GM23338 (cell line): ENCODE data around the gene ANKFY1. TPM values are rescaled to one million over a fixed set of nuclear protein-coding genes. Genes with fewer than 3 reads are reported as not detected.

ENCODE experiments used
- ATAC-seq: fragments of 200-7000 bp; cut with Tn5 transposase; 3 replicates; pipeline ENCODE4 v1.9.1; 2020
- DNase-seq: peaks from one replicate; pipeline ENCODE4 v3.0.0-alpha.2; 2015; ENCODE audit warnings: low spot score
- H2AFZ ChIP-seq: fragments of 200-600 bp; sonication (generic); 2 replicates; pipeline ENCODE4 v1.8.0; 2016; ENCODE audit warnings: antibody characterized with exemption, mild to moderate bottlenecking, moderate library complexity
- H3F3A ChIP-seq: fragments of 200-600 bp; sonication (generic); replicated peaks from 2 replicates; pipeline ENCODE4 v1.8.0; 2017; ENCODE audit warnings: antibody characterized with exemption, mixed run types, low read depth
- H3K27ac ChIP-seq: fragments of 200-600 bp; sonication (generic); 2 replicates; pipeline ENCODE4 v1.6.1; 2016; ENCODE audit warnings: low read depth
- H3K27me3 ChIP-seq: fragments of 200-600 bp; sonication (generic); 2 replicates; pipeline ENCODE4 v1.8.0; 2016; ENCODE audit warnings: mild to moderate bottlenecking, mixed run types, moderate library complexity; ENCODE audit not compliant: insufficient read depth
- H3K36me3 ChIP-seq: fragments of 200-600 bp; sonication (generic); 2 replicates; pipeline ENCODE4 v1.8.0; 2016; ENCODE audit warnings: mild to moderate bottlenecking; ENCODE audit not compliant: insufficient read depth
- H3K4me1 ChIP-seq: fragments of 200-600 bp; sonication (generic); 2 replicates; pipeline ENCODE4 v1.8.0; 2016; ENCODE audit warnings: mild to moderate bottlenecking, moderate library complexity; ENCODE audit not compliant: insufficient read depth
- H3K4me2 ChIP-seq: fragments of 200-600 bp; sonication (generic); 2 replicates; pipeline ENCODE4 v1.7.1; 2017; ENCODE audit warnings: mixed run types
- H3K4me3 ChIP-seq: fragments of 200-600 bp; sonication (generic); 2 replicates; pipeline ENCODE4 v1.6.1; 2016; ENCODE audit warnings: mixed run types
- H3K79me2 ChIP-seq: fragments of 200-600 bp; sonication (generic); replicated peaks from 2 replicates; pipeline ENCODE4 v1.8.0; 2017; ENCODE audit warnings: mild to moderate bottlenecking; ENCODE audit not compliant: insufficient read depth
- H3K9me2 ChIP-seq: fragments of 200-600 bp; sonication (generic); 2 replicates; pipeline ENCODE4 v1.8.0; 2017; ENCODE audit not compliant: insufficient read depth
- H4K20me1 ChIP-seq: fragments of 200-600 bp; sonication (generic); replicated peaks from 2 replicates; pipeline ENCODE4 v1.8.0; 2017; ENCODE audit warnings: mild to moderate bottlenecking; ENCODE audit not compliant: insufficient read depth
- H3K27ac Mint-ChIP-seq: 2 replicates; pipeline ENCODE4 v1.8.0; 2020; ENCODE audit warnings: inconsistent platforms, mild to moderate bottlenecking, moderate library complexity, mixed read lengths
- H3K27me3 Mint-ChIP-seq: 3 replicates; pipeline ENCODE4 v1.8.0; 2022; ENCODE audit warnings: low read depth, mild to moderate bottlenecking, moderate library complexity, mixed read lengths, inconsistent platforms; ENCODE audit not compliant: insufficient read depth, poor library complexity
- H3K36me3 Mint-ChIP-seq: 3 replicates; pipeline ENCODE4 v1.8.0; 2021; ENCODE audit warnings: low read depth, mild to moderate bottlenecking, inconsistent platforms, moderate library complexity, mixed read lengths
- H3K4me1 Mint-ChIP-seq: 3 replicates; pipeline ENCODE4 v1.8.0; 2020; ENCODE audit warnings: mild to moderate bottlenecking, inconsistent platforms, mixed read lengths
- H3K4me3 Mint-ChIP-seq: 3 replicates; pipeline ENCODE4 v1.8.0; 2021; ENCODE audit warnings: moderate library complexity, mild to moderate bottlenecking, inconsistent platforms, mixed read lengths
- H3K9me3 Mint-ChIP-seq: 3 replicates; pipeline ENCODE4 v1.8.0; 2020; ENCODE audit warnings: moderate library complexity, mild to moderate bottlenecking, inconsistent platforms, mixed read lengths
- CREB1 ChIP-seq: fragments of 250-450 bp; sonication (Bioruptor Pico); IDR thresholded peaks from 2 replicates; pipeline ENCODE4 v1.5.0; 2020; ENCODE audit warnings: low read depth, mild to moderate bottlenecking, moderate library complexity
- EZH2 ChIP-seq: fragments of 200-600 bp; sonication (generic); IDR thresholded peaks from one replicate; pipeline ENCODE4 v1.8.0; 2017; ENCODE audit warnings: antibody characterized with exemption, mild to moderate bottlenecking, low read depth; ENCODE audit not compliant: unreplicated experiment
- EZH2phosphoT487 ChIP-seq: fragments of 200-600 bp; sonication (generic); IDR thresholded peaks from one replicate; pipeline ENCODE4 v1.8.1; 2018; ENCODE audit warnings: antibody characterized with exemption; ENCODE audit not compliant: unreplicated experiment
- JUNB ChIP-seq: IDR thresholded peaks from one replicate; pipeline ENCODE4 v1.6.1; 2016; ENCODE audit warnings: antibody characterized with exemption; ENCODE audit not compliant: unreplicated experiment
- NANOG ChIP-seq: IDR thresholded peaks from 2 replicates; pipeline ENCODE4 v1.6.1; 2016; ENCODE audit warnings: antibody characterized with exemption, borderline replicate concordance
- POLR2AphosphoS5 ChIP-seq: IDR thresholded peaks from 2 replicates; pipeline ENCODE4 v1.6.1; 2016; ENCODE audit warnings: antibody characterized with exemption, low read depth
- ZNF114 ChIP-seq: fragments of 250-450 bp; sonication (Bioruptor Pico); IDR thresholded peaks from 2 replicates; pipeline ENCODE4 v1.5.0; 2020; ENCODE audit warnings: mild to moderate bottlenecking, moderate library complexity
- ZNF331 ChIP-seq: fragments of 250-450 bp; sonication (Bioruptor Pico); IDR thresholded peaks from 2 replicates; pipeline ENCODE4 v1.5.0; 2020; ENCODE audit warnings: low read depth, mild to moderate bottlenecking, moderate library complexity
- polyA plus RNA-seq: library from polyadenylated mRNA; unstranded; fragments of >200 nt; fragmentation: Nextera tagmentation; extraction: Ambion mirVana; gene quantifications from 2 replicates; pipeline ENCODE4 v1.2.1, GENCODE V29; 2016
- total RNA-seq: library from RNA; depleted of rRNA; stranded (reverse); fragments of >200 nt; shearing (Covaris generic); gene quantifications from 2 replicates; pipeline ENCODE4 v1.2.3, GENCODE V29; 2014
- TF ChIP-seq, protein P1 (sequence below): IDR thresholded peaks from one replicate; pipeline ENCODE4 v1.6.1; 2018; ENCODE audit warnings: antibody characterized with exemption; ENCODE audit not compliant: unreplicated experiment
- TF ChIP-seq, protein P2 (sequence below): fragments of 250-450 bp; sonication (Bioruptor Pico); IDR thresholded peaks from 2 replicates; pipeline ENCODE4 v1.5.0; 2020; ENCODE audit warnings: mild to moderate bottlenecking, moderate library complexity

ANKFY1 gene
- total and polyA plus RNA-seq, 2 experiments from 2014 or later, result 12.9 to 44.4 TPM

DNA sequence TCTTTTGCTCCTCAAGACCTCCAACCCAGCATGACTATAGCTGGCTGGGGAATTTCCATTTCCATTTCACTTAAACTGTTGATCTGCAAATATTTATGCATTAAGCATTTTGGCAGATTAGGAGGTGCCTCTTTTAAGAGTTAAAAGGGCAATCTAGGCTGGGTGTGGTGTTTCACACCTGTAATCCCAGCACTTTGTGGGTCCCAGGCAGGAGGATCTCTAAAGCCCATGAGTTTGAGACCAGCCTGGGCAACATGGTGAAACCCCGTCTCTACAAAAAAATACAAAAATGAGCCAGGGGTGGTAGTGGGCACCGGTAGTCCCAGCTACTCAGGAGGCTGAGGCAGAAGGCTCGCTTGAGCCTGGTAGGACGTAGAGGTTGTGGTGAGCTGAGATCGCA is 17.1 kb downstream of the ANKFY1 start:
- Histone ChIP-seq H3K27ac (0 out of 2 replicates have a peak overlapping the region, but pooled peaks have one; percentile 52), H3K4me3 (no peak overlapping the region), H3K9me2 (no peaks in the 10 kb centered on the region), H3K4me1 (peaks cover 28% of the 10 kb centered on the region), H4K20me1 (peaks cover 59% of the 10 kb centered on the region), H3K4me2 (no peak overlapping the region), H3K36me3 (no peaks in the 10 kb centered on the region; the same call in none of the 2 replicates), H3K27me3 (no peaks in the 10 kb centered on the region), H3K79me2 (peaks cover 87% of the 10 kb centered on the region), H3F3A (no peaks in the 10 kb centered on the region), H2AFZ (no peak overlapping the region)
- Mint-ChIP-seq H3K36me3 (peaks cover 6% of the 10 kb centered on the region; the same call in 2 of the 3 replicates), H3K4me1 (peaks cover 30% of the 10 kb centered on the region), H3K27ac (no peak overlapping the region), H3K9me3 (no peaks in the 10 kb centered on the region), H3K27me3 (no peaks in the 10 kb centered on the region), H3K4me3 (no peak overlapping the region; the same call in 2 of the 3 replicates)
- DNase-seq (no peak), ATAC-seq (no peak)
- no peak for TF ChIP-seq EZH2
- no peak for TF ChIP-seq CREB1
- TF ChIP-seq ZNF331, result no peak
- TF ChIP-seq NANOG, result no peak
- no peak for TF ChIP-seq EZH2phosphoT487
- TF ChIP-seq, protein P1, sequence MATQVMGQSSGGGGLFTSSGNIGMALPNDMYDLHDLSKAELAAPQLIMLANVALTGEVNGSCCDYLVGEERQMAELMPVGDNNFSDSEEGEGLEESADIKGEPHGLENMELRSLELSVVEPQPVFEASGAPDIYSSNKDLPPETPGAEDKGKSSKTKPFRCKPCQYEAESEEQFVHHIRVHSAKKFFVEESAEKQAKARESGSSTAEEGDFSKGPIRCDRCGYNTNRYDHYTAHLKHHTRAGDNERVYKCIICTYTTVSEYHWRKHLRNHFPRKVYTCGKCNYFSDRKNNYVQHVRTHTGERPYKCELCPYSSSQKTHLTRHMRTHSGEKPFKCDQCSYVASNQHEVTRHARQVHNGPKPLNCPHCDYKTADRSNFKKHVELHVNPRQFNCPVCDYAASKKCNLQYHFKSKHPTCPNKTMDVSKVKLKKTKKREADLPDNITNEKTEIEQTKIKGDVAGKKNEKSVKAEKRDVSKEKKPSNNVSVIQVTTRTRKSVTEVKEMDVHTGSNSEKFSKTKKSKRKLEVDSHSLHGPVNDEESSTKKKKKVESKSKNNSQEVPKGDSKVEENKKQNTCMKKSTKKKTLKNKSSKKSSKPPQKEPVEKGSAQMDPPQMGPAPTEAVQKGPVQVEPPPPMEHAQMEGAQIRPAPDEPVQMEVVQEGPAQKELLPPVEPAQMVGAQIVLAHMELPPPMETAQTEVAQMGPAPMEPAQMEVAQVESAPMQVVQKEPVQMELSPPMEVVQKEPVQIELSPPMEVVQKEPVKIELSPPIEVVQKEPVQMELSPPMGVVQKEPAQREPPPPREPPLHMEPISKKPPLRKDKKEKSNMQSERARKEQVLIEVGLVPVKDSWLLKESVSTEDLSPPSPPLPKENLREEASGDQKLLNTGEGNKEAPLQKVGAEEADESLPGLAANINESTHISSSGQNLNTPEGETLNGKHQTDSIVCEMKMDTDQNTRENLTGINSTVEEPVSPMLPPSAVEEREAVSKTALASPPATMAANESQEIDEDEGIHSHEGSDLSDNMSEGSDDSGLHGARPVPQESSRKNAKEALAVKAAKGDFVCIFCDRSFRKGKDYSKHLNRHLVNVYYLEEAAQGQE, result no peak
- TF ChIP-seq ZNF114 (CRISPR knock-in tag), result no peak
- no peak for TF ChIP-seq JUNB
- no peak for TF ChIP-seq POLR2AphosphoS5
- TF ChIP-seq, protein P2, sequence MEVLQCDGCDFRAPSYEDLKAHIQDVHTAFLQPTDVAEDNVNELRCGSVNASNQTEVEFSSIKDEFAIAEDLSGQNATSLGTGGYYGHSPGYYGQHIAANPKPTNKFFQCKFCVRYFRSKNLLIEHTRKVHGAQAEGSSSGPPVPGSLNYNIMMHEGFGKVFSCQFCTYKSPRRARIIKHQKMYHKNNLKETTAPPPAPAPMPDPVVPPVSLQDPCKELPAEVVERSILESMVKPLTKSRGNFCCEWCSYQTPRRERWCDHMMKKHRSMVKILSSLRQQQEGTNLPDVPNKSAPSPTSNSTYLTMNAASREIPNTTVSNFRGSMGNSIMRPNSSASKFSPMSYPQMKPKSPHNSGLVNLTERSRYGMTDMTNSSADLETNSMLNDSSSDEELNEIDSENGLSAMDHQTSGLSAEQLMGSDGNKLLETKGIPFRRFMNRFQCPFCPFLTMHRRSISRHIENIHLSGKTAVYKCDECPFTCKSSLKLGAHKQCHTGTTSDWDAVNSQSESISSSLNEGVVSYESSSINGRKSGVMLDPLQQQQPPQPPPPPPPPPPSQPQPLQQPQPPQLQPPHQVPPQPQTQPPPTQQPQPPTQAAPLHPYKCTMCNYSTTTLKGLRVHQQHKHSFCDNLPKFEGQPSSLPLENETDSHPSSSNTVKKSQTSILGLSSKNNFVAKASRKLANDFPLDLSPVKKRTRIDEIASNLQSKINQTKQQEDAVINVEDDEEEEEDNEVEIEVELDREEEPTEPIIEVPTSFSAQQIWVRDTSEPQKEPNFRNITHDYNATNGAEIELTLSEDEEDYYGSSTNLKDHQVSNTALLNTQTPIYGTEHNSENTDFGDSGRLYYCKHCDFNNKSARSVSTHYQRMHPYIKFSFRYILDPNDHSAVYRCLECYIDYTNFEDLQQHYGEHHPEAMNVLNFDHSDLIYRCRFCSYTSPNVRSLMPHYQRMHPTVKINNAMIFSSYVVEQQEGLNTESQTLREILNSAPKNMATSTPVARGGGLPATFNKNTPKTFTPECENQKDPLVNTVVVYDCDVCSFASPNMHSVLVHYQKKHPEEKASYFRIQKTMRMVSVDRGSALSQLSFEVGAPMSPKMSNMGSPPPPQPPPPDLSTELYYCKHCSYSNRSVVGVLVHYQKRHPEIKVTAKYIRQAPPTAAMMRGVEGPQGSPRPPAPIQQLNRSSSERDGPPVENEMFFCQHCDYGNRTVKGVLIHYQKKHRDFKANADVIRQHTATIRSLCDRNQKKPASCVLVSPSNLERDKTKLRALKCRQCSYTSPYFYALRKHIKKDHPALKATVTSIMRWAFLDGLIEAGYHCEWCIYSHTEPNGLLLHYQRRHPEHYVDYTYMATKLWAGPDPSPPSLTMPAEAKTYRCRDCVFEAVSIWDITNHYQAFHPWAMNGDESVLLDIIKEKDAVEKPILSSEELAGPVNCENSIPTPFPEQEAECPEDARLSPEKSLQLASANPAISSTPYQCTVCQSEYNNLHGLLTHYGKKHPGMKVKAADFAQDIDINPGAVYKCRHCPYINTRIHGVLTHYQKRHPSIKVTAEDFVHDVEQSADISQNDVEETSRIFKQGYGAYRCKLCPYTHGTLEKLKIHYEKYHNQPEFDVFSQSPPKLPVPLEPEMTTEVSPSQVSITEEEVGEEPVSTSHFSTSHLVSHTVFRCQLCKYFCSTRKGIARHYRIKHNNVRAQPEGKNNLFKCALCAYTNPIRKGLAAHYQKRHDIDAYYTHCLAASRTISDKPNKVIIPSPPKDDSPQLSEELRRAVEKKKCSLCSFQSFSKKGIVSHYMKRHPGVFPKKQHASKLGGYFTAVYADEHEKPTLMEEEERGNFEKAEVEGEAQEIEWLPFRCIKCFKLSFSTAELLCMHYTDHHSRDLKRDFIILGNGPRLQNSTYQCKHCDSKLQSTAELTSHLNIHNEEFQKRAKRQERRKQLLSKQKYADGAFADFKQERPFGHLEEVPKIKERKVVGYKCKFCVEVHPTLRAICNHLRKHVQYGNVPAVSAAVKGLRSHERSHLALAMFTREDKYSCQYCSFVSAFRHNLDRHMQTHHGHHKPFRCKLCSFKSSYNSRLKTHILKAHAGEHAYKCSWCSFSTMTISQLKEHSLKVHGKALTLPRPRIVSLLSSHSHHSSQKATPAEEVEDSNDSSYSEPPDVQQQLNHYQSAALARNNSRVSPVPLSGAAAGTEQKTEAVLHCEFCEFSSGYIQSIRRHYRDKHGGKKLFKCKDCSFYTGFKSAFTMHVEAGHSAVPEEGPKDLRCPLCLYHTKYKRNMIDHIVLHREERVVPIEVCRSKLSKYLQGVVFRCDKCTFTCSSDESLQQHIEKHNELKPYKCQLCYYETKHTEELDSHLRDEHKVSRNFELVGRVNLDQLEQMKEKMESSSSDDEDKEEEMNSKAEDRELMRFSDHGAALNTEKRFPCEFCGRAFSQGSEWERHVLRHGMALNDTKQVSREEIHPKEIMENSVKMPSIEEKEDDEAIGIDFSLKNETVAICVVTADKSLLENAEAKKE (CRISPR knock-in tag), result no peak
